ENCODE results near the gene CTBP2. TPM values are rescaled to one million over a fixed set of nuclear protein-coding genes. Genes with fewer than 3 reads are reported as not detected.

Gene CTBP2
- total and polyA plus RNA-seq, 8 donors: 71.2 to 90.0 (median 84.1) TPM

DNA sequence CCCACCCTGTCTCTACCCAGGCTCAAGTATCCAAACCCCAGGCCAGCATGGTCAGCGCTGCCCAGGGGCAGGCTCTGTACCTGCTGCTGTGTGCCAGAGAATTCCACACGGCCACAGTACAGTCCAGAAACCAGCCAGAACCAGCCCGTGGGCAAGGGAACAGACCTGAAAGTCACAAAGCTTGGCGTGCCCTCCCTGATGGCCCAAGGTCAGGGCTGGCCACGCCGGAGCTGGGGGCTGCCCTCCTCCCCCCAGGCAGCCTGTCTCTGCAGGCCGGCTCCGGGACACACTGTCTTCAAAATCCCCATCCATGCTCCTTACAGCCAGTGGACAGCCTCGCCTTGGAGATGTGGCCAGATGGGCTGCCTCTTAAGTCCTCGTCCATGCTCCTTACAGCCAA lies 78.4 kb downstream of the CTBP2 start:
- H3K9me3 ChIP-seq: no peaks in the 10 kb centered on the region
- intact Hi-C loops (cut with DNase I): no loop called here
- no peaks in the 10 kb centered on the region for H3K27me3 ChIP-seq

DNA sequence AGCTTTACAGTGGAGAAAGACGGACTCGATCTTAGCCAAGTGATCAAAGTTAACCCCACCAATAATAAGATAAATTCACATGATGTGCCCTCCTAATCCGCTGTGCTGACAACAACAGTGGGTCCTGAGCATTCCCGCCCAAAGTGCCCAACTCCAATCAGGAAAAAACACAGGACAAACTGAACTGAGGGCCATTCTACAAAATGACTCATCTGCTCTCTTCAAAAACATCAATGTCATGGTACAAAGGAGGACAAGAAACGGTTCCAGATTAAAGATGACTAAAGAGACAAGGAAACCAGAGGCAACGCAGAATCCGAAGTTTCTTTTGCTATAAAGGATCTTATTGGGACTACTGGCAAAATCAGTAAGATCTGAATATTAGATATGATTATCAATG lies 79.4 kb downstream of the CTBP2 start:
- H3K9me3 ChIP-seq: no peaks in the 10 kb centered on the region
- no peak overlapping the region for H3K27ac ChIP-seq
- no peak overlapping the region for H3K4me3 ChIP-seq
- H3K36me3 ChIP-seq: peaks cover 0 to 9% of the 10 kb centered on the region in 2 donors
- DNase-seq (no peak), ATAC-seq (no peak)
- no peaks in the 10 kb centered on the region for H3K27me3 ChIP-seq
- TF ChIP-seq, protein P1, sequence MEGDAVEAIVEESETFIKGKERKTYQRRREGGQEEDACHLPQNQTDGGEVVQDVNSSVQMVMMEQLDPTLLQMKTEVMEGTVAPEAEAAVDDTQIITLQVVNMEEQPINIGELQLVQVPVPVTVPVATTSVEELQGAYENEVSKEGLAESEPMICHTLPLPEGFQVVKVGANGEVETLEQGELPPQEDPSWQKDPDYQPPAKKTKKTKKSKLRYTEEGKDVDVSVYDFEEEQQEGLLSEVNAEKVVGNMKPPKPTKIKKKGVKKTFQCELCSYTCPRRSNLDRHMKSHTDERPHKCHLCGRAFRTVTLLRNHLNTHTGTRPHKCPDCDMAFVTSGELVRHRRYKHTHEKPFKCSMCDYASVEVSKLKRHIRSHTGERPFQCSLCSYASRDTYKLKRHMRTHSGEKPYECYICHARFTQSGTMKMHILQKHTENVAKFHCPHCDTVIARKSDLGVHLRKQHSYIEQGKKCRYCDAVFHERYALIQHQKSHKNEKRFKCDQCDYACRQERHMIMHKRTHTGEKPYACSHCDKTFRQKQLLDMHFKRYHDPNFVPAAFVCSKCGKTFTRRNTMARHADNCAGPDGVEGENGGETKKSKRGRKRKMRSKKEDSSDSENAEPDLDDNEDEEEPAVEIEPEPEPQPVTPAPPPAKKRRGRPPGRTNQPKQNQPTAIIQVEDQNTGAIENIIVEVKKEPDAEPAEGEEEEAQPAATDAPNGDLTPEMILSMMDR (IDR thresholded peaks at IDR 0.05): no peak
- intact Hi-C loops (cut with DNase I): no loop called here
- H3K4me1 ChIP-seq: peaks cover 5 to 33% of the 10 kb centered on the region in 2 donors

More for the DNA sequence above, 78.4 kb downstream of the CTBP2 start:
- Histone ChIP-seq H3K27ac (peak overlapping the region in 1 of 2 donors; percentile 2), H3K36me3 (peaks cover 0 to 13% of the 10 kb centered on the region in 2 donors), H3K4me1 (peaks cover 5 to 33% of the 10 kb centered on the region in 2 donors), H3K4me3 (no peak overlapping the region)
- no peak for ATAC-seq
- DNase-seq: peak in 1 of 4 donors; percentile 54
- TF ChIP-seq, protein P1 (IDR thresholded peaks at IDR 0.05): no peak

DNA sequence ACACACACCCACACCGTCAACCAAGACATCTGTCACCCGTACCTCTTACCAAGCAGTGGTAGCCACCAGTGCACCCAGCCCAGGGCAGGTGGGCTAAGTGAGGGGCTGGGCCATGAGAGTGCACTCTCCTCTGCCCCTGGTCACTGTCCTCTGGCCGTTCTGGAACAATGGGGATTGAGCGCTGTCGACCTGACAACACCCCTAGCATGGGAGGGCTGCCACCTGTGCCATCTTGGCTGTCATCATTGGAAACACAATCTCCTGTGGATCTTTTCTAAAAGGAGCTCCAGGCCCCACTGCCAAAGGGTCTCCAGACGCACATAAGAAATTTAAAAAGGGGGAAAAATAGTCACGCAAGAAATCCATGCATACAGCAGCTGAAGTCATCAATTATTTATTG lies 80.1 kb downstream of the CTBP2 start:
- H3K4me1 ChIP-seq: peaks cover 5 to 29% of the 10 kb centered on the region in 2 donors
- H3K27me3 ChIP-seq: no peaks in the 10 kb centered on the region
- intact Hi-C loops (cut with DNase I): no loop called here
- TF ChIP-seq, protein P1 (IDR thresholded peaks at IDR 0.05): no peak
- peak in 1 of 4 donors; percentile 34 for DNase-seq
- ATAC-seq: no peak
- H3K9me3 ChIP-seq: no peaks in the 10 kb centered on the region
- H3K4me3 ChIP-seq: no peak overlapping the region
- H3K36me3 ChIP-seq: peaks cover 0 to 9% of the 10 kb centered on the region in 2 donors
- no peak overlapping the region for H3K27ac ChIP-seq

DNA sequence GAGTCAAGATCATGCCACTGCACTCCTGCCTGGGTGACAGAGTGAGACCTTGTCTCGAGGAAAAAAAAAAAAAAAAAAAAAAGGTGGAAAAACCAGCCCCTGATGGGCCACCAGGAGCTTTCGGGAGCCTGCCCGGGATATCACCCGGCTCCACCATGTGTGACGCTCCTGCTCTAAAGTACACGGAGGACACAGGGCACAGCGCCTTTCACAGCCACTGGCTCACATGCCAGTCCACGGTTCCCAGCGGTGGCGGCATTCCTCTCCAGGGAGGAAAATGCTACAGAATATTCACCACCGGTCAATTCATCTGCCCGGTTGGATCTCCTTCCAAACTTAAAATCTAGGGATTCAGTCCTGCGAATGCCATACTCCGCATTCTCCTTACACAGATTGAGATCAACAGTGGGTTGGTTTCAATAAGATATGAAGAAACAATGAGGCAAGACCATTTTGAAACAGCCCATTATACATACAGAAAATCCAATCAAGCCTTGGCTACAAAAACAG lies 81.2 kb downstream of the CTBP2 start:
- intact Hi-C loops (cut with DNase I): no loop called here
- TF ChIP-seq, protein P1 (IDR thresholded peaks at IDR 0.05): no peak
- no peak overlapping the region for H3K27ac ChIP-seq
- no peaks in the 10 kb centered on the region for H3K27me3 ChIP-seq
- peaks cover 0 to 18% of the 10 kb centered on the region in 2 donors for H3K4me1 ChIP-seq
- peak in 1 of 4 donors; percentile 60 for DNase-seq
- H3K9me3 ChIP-seq: no peaks in the 10 kb centered on the region
- ATAC-seq: no peak
- H3K36me3 ChIP-seq: peaks cover 0 to 13% of the 10 kb centered on the region in 2 donors
- H3K4me3 ChIP-seq: no peak overlapping the region

DNA sequence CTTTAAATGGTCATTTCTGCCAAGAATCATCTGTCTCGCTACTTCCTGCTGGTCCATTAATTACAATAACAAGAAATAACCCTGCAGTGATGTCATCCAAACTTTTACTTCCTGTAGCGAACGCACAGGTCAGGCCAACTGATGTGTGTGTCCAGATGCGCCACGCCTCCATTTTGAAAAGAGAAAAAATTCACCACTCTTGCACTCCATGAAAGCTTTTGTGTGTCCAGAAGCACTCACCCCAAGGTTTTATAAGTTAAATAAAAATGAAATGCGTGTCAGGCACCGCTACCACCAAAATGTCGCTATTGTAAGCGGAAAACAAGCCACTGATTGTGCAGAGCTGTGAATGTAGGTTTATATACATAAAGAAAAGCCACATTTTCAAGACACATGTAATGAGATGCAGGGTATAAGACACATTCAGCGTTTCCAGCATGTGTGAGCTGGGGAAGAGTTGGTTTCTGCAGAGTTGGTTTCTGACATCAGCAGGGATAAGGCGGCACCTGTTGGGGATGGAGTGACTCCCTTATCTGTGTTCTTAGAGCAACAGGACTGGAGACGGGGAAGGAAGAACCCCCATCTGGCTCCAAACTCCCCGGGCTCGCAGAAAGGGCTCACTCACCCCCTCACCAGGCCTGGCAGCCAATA lies 83.3 kb downstream of the CTBP2 start:
- TF ChIP-seq, protein P1 (IDR thresholded peaks at IDR 0.05): no peak
- ATAC-seq (no peak), DNase-seq (no peak)
- Histone ChIP-seq H3K4me1 (peaks cover 0 to 1% of the 10 kb centered on the region in 2 donors), H3K4me3 (no peak overlapping the region), H3K9me3 (no peaks in the 10 kb centered on the region), H3K27me3 (no peaks in the 10 kb centered on the region), H3K36me3 (peaks cover 0 to 25% of the 10 kb centered on the region in 2 donors), H3K27ac (peak overlapping the region; percentile 30 to 42)
- intact Hi-C loops (cut with DNase I): no loop called here

Measured in left lung (tissue), 10 donors.